BJ (cell line): Measurements from ENCODE around the gene CLASP2. TPM values are rescaled to one million over a fixed set of nuclear protein-coding genes. Genes with fewer than 3 reads are reported as not detected.
"Not testable (repeated sequence)": the region's sequence is repeated elsewhere in the genome, so short reads cannot be mapped to it uniquely, and the experiment has no call there.

Experiments used
- CTCF ChIA-PET: fragments of 350-600 bp; formaldehyde crosslinking; extraction: SDS; loops from one replicate; lab custom pipeline; 2021; ENCODE audit warnings: antibody characterized with exemption, inconsistent platforms; lab: Yijun Ruan, JAX
- POLR2A ChIA-PET: fragments of 300-600 bp; sonication (Branson Sonifier 250); formaldehyde crosslinking; extraction: SDS; loops from one replicate; lab custom pipeline; 2021; ENCODE audit warnings: antibody characterized with exemption; lab: Charles Lee
- DNase-seq: peaks from one replicate; pipeline ENCODE4 v3.0.0-alpha.2; 2011; ENCODE audit warnings: low read depth
- H3K27me3 ChIP-seq: 2 replicates; pipeline ENCODE4 v1.6.0; 2011; ENCODE audit warnings: low read length; ENCODE audit not compliant: control insufficient read depth, insufficient read depth
- H3K36me3 ChIP-seq: 2 replicates; pipeline ENCODE4 v1.5.1; 2011; ENCODE audit warnings: low read length; ENCODE audit not compliant: control insufficient read depth, insufficient read depth
- H3K4me3 ChIP-seq: 2 replicates; pipeline ENCODE4 v1.5.1; 2011; ENCODE audit warnings: low read depth, mild to moderate bottlenecking, control low read depth, low read length
- CTCF ChIP-seq: IDR thresholded peaks from 2 replicates; pipeline ENCODE4 v1.5.1; 2011; ENCODE audit warnings: low read depth, mild to moderate bottlenecking, control low read depth, inconsistent platforms, low read length, moderate library complexity; ENCODE audit not compliant: insufficient read depth
- polyA plus RNA-seq: library from polyadenylated mRNA; depleted of rRNA; stranded (reverse); fragments of >200 nt; gene quantifications from 2 replicates; pipeline ENCODE4 v1.2.3, GENCODE V29; 2011

Gene CLASP2
- polyA plus RNA-seq, 1 experiment, result 20.5 TPM

GRCh38 chr3:33681667-33682066 lies 36.4 kb downstream of the CLASP2 start:
- Histone ChIP-seq H3K4me3 (no peak overlapping the region), H3K36me3 (no peaks in the 10 kb centered on the region), H3K27me3 (no peaks in the 10 kb centered on the region)
- ChIA-PET POLR2A (no interaction called here), CTCF (no interaction called here)
- TF ChIP-seq CTCF, result no peak
- no peak for DNase-seq

GRCh38 chr3:33678073-33678472 lies 40.0 kb downstream of the CLASP2 start:
- POLR2A ChIA-PET, result interaction anchor here (0.6 kb wide), 2 partner anchors 317 to 1155 kb away, joined by 3 read pairs; no protein-coding TSS in a partner anchor

GRCh38 chr3:33673436-33673835 lies 44.6 kb downstream of the CLASP2 start:
- not testable (repeated sequence) for H3K4me3 ChIP-seq

More at GRCh38 chr3:33678073-33678472, 40.0 kb downstream of the CLASP2 start:
- CTCF ChIA-PET, result no interaction called here
- Histone ChIP-seq H3K36me3 (no peaks in the 10 kb centered on the region), H3K4me3 (no peak overlapping the region), H3K27me3 (no peaks in the 10 kb centered on the region)
- TF ChIP-seq CTCF, result no peak
- DNase-seq, result no peak

GRCh38 chr3:33668618-33669017 lies 49.4 kb downstream of the CLASP2 start:
- H3K4me3 ChIP-seq, result no peak overlapping the region
- no peaks in the 10 kb centered on the region for H3K36me3 ChIP-seq
- ChIA-PET POLR2A (no interaction called here), CTCF (no interaction called here)
- no peak for DNase-seq
- H3K27me3 ChIP-seq, result no peaks in the 10 kb centered on the region
- no peak for TF ChIP-seq CTCF

More at GRCh38 chr3:33673436-33673835, 44.6 kb downstream of the CLASP2 start:
- CTCF ChIA-PET, H3K27me3 ChIP-seq, H3K36me3 ChIP-seq, POLR2A ChIA-PET, DNase-seq: not testable (repeated sequence)

GRCh38 chr3:33665294-33665693 lies 52.8 kb downstream of the CLASP2 start:
- ChIA-PET POLR2A (interaction anchor here (0.7 kb wide), 1 partner anchor 691 kb away, joined by 3 read pairs; no protein-coding TSS in a partner anchor), CTCF (interaction anchor here (1.2 kb wide), 1 partner anchor 19 kb away, joined by 4 read pairs; no protein-coding TSS in a partner anchor)
- H3K36me3 ChIP-seq, result no peaks in the 10 kb centered on the region
- no peak overlapping the region for H3K4me3 ChIP-seq
- DNase-seq, result no peak
- TF ChIP-seq CTCF, result no peak
- no peaks in the 10 kb centered on the region for H3K27me3 ChIP-seq

GRCh38 chr3:33664195-33664594 lies 53.9 kb downstream of the CLASP2 start:
- ChIA-PET POLR2A (no interaction called here), CTCF (no interaction called here)
- H3K4me3 ChIP-seq, result no peak overlapping the region

More at GRCh38 chr3:33664195-33664594, 53.9 kb downstream of the CLASP2 start:
- TF ChIP-seq CTCF, result no peak
- Histone ChIP-seq H3K27me3 (no peaks in the 10 kb centered on the region), H3K36me3 (no peaks in the 10 kb centered on the region)
- peak; percentile 78 for DNase-seq
